Astrocyte of the cerebellum (primary cell): ENCODE results near the gene FNTB.

Experiments used
- DNase-seq: peaks from one replicate; pipeline ENCODE4 v3.0.0-alpha.2; 2011; ENCODE audit warnings: low read depth
- H3K4me3 ChIP-seq: 2 replicates; pipeline ENCODE4 v1.5.1; 2011; ENCODE audit warnings: mild to moderate bottlenecking, low read depth, low read length, moderate library complexity
- CTCF ChIP-seq: IDR thresholded peaks from 2 replicates; pipeline ENCODE4 v1.5.1; 2012; ENCODE audit warnings: low read length, low read depth, moderate library complexity, mild to moderate bottlenecking; ENCODE audit errors: missing control alignments
- in situ Hi-C: cut with HindIII; loops from 2 replicates; pipeline ENCODE4 v1.10.0; 2017; ENCODE audit warnings: low sequenced_read_pairs

Gene FNTB

DNA sequence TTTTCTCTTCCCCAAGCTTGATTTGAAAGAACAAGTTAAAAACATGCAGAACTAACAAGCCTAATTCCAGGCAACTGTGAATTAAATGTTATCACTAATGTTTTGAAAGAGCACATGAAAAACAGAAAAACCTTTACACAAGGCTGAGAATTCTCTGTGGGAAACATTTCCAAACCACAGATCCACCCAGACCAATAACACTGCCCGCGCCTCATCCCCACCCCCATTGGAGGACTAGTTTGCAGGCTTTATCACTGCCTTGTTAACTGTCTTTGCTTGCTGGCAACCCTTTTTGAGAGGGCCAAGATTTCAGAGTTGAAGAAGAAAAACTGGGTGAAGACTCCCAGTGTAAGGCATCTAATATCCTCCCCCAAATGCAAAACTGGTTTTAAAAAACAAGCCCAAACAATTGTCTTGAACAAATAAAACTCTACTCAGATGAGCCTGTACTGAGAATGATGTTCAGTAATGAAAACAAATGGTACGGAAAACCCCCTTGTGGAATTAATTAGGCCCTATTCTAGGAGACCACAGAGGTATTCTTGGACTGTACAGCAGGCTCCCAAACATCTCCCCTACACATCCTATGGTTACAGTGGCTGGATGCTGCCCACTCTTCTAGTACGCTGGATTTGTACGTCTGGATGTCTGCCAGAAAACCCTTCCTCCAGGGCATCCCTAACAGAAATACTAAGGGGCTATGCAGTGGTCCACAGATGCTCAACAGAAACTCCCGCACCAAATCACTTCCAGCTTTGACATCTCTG is 109.8 kb downstream of the FNTB start:
- no peak overlapping the region for H3K4me3 ChIP-seq
- in situ Hi-C loops = loop anchor here (5.0 kb wide), 1 partner anchor 44 kb away; no protein-coding TSS in a partner anchor
- no peak for DNase-seq
- no peak for TF ChIP-seq CTCF

- no peak for TF ChIP-seq CTCF
- no peak overlapping the region for H3K4me3 ChIP-seq
- in situ Hi-C loops = loop anchor here (5.0 kb wide), 1 partner anchor 46 kb away; no protein-coding TSS in a partner anchor
- no peak for DNase-seq
Observed at GRCh38 chr14:65098586-65098985, 111.9 kb downstream of the FNTB start.

DNA sequence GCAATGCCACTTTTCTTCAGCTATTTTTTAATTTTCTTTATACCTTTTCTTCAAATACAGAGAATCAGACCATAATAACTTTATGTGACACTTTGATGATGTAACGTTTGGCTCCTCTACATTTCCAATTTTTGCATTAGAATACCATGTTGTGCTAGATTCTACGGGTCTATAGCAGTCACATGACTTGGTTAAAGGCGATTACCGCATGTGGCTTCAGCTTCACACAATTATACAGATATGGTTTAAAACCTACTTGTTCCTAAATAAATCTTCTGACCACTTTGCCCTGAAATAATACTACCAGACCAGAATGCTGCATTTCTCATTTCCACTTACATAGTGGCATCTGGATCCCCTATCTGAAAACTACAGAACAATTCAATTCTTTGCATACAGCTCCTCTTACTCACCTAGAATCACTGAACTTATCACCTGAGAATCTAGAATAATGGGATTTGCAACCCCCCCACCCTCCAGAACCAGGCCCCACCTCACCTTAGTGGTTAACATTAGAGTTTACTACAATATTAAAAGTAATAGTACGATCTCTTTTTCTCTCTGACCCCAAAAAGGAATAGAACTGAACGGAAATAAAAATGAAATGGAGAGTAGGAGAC is 114.3 kb downstream of the FNTB start:
- in situ Hi-C loops = no loop called here
- peak overlapping the region; percentile 95 for H3K4me3 ChIP-seq
- no peak for TF ChIP-seq CTCF
- DNase-seq = no peak

DNA sequence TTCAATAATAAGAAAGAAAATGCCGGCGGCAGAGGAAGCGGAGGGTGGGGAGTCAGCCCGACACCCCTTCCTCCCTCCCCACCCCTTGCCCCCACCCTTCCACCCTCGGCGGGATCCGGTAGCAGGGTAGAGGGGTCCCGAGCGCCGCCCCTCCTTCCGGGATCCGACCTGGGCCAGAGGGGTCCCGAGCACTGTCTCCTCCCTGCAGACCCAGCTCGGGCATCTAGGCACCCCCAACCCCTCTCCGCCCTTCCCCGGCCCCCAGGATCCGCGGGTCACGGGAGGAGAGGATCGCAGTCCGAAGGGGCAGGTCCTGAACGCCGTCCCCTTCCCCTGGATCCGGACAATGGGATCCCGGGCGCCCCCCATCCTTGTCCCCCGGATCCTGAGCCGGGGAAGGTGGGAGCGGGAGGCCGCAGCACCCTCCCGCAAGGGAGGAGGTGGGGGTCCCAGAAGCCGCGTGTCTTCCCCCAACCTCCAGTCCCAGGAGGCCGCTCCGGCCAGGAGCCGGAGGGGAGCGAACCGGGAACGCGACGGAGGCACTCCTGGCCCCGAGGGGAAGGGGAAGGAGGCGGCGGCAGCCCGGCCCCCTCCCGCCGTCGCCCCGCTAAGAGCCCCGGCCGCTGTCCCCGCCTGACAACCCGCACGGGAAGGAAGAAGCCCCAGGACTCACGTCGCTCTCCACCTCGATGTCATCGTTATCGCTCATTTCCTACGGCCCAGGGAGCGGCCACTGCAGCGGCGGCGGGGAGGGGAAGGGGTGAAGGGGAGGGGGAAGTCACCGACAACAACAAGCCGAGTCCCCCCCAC is 115.1 kb downstream of the FNTB start:
- no peak for DNase-seq
- no peak for TF ChIP-seq CTCF
- in situ Hi-C loops = no loop called here
- H3K4me3 ChIP-seq = peak overlapping the region; percentile 95

GRCh38 chr14:65102441-65103149 is 115.9 kb downstream of the FNTB start, which contains the start of gene MAX:
TSS of gene MAX (minus strand) at chr14:65102517. CDS start at chr14:65102339, 178 bp downstream.
- peak; percentile 98 for DNase-seq

More at GRCh38 chr14:65102441-65103149, 115.9 kb downstream of the FNTB start, which contains the start of gene MAX:
- peak within 1 kb of the TSS; percentile 95 for H3K4me3 ChIP-seq
- in situ Hi-C loops = no loop called here
- TF ChIP-seq CTCF = no peak
